Measurements from ENCODE around the gene CDIPT. TPM values are rescaled to one million over a fixed set of nuclear protein-coding genes. Genes with fewer than 3 reads are reported as not detected.
A peak's percentile ranks its signal among the peaks of the same experiment; 100 is the strongest.

CDIPT gene
- total RNA-seq, 2 donors from 2014 or later: 76.5 to 79.9 TPM

- 20 to 21% methylated on average over 7 of the region's 7 CpGs for WGBS, 2 donors
- intact Hi-C loops (cut with DNase I): no loop called here
- ATAC-seq (peak; percentile 8), DNase-seq (peak in 1 of 4 donors; percentile 45)
- H3K27ac ChIP-seq: peak overlapping the region; percentile 73 to 91 (median 88)
- no peaks in the 10 kb centered on the region for H3K9me3 ChIP-seq
- H3K4me3 ChIP-seq: peak overlapping the region; percentile 9 to 70
- no peaks in the 10 kb centered on the region for H3K36me3 ChIP-seq (replicated peaks in 1 of 2; ENCODE audit: insufficient read depth in 1 of 2, low read depth in 2 of 2)
- no peaks in the 10 kb centered on the region for H3K27me3 ChIP-seq
- peaks cover 95% of the 10 kb centered on the region for H3K4me1 ChIP-seq
- no peak for TF ChIP-seq POLR2A (IDR thresholded peaks at IDR 0.05)
These were observed 41.3 kb downstream of the CDIPT start for GRCh38 chr16:29821643-29822115.

- ATAC-seq (peak; percentile 45), DNase-seq (peak; percentile 66 to 80 (median 78))
- intact Hi-C loops (cut with DNase I): no loop called here
- H3K4me3 ChIP-seq: peak overlapping the region; percentile 9 to 70
- peaks cover 88% of the 10 kb centered on the region for H3K4me1 ChIP-seq
- peak overlapping the region; percentile 73 to 91 (median 88) for H3K27ac ChIP-seq
- no peaks in the 10 kb centered on the region for H3K36me3 ChIP-seq (replicated peaks in 1 of 2; ENCODE audit: insufficient read depth in 1 of 2, low read depth in 2 of 2)
- no peaks in the 10 kb centered on the region for H3K27me3 ChIP-seq
- WGBS, 2 donors: 2 to 8% methylated on average over 7 to 11 of the region's 11 CpGs
- H3K9me3 ChIP-seq: no peaks in the 10 kb centered on the region
- peak in 2 of 3 donors; percentile 15 to 69 for TF ChIP-seq POLR2A (IDR thresholded peaks at IDR 0.05)
- no peak for TF ChIP-seq CTCF (IDR thresholded peaks at IDR 0.05)
These were observed 42.0 kb downstream of the CDIPT start for GRCh38 chr16:29820730-29821642.

GRCh38 chr16:29820271-29820701 lies 42.7 kb downstream of the CDIPT start, which contains the start of gene MVP:
Gene MVP (plus strand): TSS chr16:29820462. CDS start chr16:29830550, 10,088 bp downstream.
- Histone ChIP-seq H3K27me3 (no peaks in the 10 kb centered on the region), H3K9me3 (no peaks in the 10 kb centered on the region), H3K36me3 (replicated peaks in 1 of 2; ENCODE audit: insufficient read depth in 1 of 2, low read depth in 2 of 2) (no peaks in the 10 kb centered on the region), H3K27ac (peak within 1 kb of the TSS; percentile 73 to 91 (median 88)), H3K4me3 (peak within 1 kb of the TSS; percentile 9 to 70), H3K4me1 (peaks cover 82% of the 10 kb centered on the region)
- DNase-seq (peak; percentile 76 to 86 (median 84)), ATAC-seq (peak; percentile 37)
- 0% methylated on average over 2 to 4 of the region's 4 CpGs for WGBS, 2 donors
- TF ChIP-seq POLR2A (IDR thresholded peaks at IDR 0.05) (peak; percentile 46 to 72 (median 60)), CTCF (IDR thresholded peaks at IDR 0.05) (peak in 1 of 7 experiments; percentile 14)
- intact Hi-C loops (cut with DNase I): no loop called here

- DNase-seq (peak in 1 of 4 donors; percentile 42), ATAC-seq (no peak)
- no peaks in the 10 kb centered on the region for H3K27me3 ChIP-seq
- WGBS, 2 donors: 51 to 61% methylated on average over 14 to 15 of the region's 15 CpGs
- no peaks in the 10 kb centered on the region for H3K9me3 ChIP-seq
- no peak overlapping the region for H3K4me3 ChIP-seq
- TF ChIP-seq POLR2A (IDR thresholded peaks at IDR 0.05) (no peak), CTCF (IDR thresholded peaks at IDR 0.05) (peak in 5 of 7 experiments; percentile 7 to 36 (median 27))
- intact Hi-C loops (cut with DNase I): no loop called here
- H3K27ac ChIP-seq: peak overlapping the region; percentile 73 to 91 (median 88)
- peaks cover 79% of the 10 kb centered on the region for H3K4me1 ChIP-seq
- H3K36me3 ChIP-seq (replicated peaks in 1 of 2; ENCODE audit: insufficient read depth in 1 of 2, low read depth in 2 of 2): no peaks in the 10 kb centered on the region
These were observed 43.5 kb downstream of the CDIPT start for GRCh38 chr16:29819506-29819905.

- H3K4me3 ChIP-seq: no peak overlapping the region
- H3K9me3 ChIP-seq: no peaks in the 10 kb centered on the region
- DNase-seq (no peak), ATAC-seq (no peak)
- TF ChIP-seq CTCF (IDR thresholded peaks at IDR 0.05) (no peak), POLR2A (IDR thresholded peaks at IDR 0.05) (no peak)
- intact Hi-C loops (cut with DNase I): no loop called here
- H3K27ac ChIP-seq: peak overlapping the region in 3 of 4 donors; percentile 13 to 97 (median 15)
- H3K27me3 ChIP-seq: no peaks in the 10 kb centered on the region
- H3K4me1 ChIP-seq: peaks cover 65% of the 10 kb centered on the region
- 59 to 60% methylated on average over 4 of the region's 4 CpGs for WGBS, 2 donors
- H3K36me3 ChIP-seq (replicated peaks in 1 of 2; ENCODE audit: insufficient read depth in 1 of 2, low read depth in 2 of 2): no peaks in the 10 kb centered on the region
These were observed 44.9 kb downstream of the CDIPT start for GRCh38 chr16:29818082-29818481.
